ENCODE measurements around the gene IFT172. TPM values are rescaled to one million over a fixed set of nuclear protein-coding genes. Genes with fewer than 3 reads are reported as not detected.

Gene IFT172
- total and polyA plus RNA-seq, 2 experiments from 2014 or later = 9.1 to 17.6 TPM

DNA sequence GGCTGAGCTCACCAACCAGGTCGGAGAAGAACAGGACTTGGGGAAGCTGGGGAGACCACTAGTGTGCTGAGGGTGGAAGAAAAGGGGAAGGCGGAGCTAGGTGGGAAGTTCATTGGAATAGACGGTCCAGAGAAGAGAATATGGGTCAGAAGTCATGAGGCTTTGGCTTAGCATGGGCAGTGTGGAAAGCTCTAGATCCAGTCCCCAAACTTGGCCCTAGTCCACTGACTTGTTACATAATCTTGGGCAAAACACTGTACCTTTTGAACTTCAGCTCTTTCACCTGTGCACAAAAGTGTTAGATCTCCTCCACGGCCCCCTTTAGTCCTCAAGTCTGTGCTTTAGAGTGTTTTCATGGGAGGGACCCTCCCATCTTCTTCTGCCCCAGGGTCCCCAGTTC, 17.8 kb upstream of the IFT172 start:
- no peak for DNase-seq (ENCODE audit: low spot score)
- H3K79me2 ChIP-seq (replicated peaks; ENCODE audit: insufficient read depth) = no peaks in the 10 kb centered on the region
- H3F3A ChIP-seq (replicated peaks; ENCODE audit: low read depth) = no peaks in the 10 kb centered on the region
- peaks cover 12% of the 10 kb centered on the region; the same call in 2 of the 3 replicates for H3K4me1 Mint-ChIP-seq
- no peak overlapping the region for H3K27ac Mint-ChIP-seq
- no peak overlapping the region for H3K4me3 ChIP-seq
- peaks cover 3% of the 10 kb centered on the region for H3K27me3 Mint-ChIP-seq (ENCODE audit: insufficient read depth, low read depth, poor library complexity)
- H3K9me3 Mint-ChIP-seq = no peaks in the 10 kb centered on the region
- H3K36me3 ChIP-seq (ENCODE audit: insufficient read depth) = no peaks in the 10 kb centered on the region
- H3K4me3 Mint-ChIP-seq = no peak overlapping the region
- H3K36me3 Mint-ChIP-seq (ENCODE audit: low read depth) = no peaks in the 10 kb centered on the region
- no peaks in the 10 kb centered on the region for H3K27me3 ChIP-seq (ENCODE audit: insufficient read depth)
- peaks cover 13% of the 10 kb centered on the region for H3K4me1 ChIP-seq (ENCODE audit: insufficient read depth)
- no peaks in the 10 kb centered on the region for H3K9me2 ChIP-seq (ENCODE audit: insufficient read depth)
- no peak for ATAC-seq
- H4K20me1 ChIP-seq (replicated peaks; ENCODE audit: insufficient read depth) = no peaks in the 10 kb centered on the region
- H3K27ac ChIP-seq (ENCODE audit: low read depth) = no peak overlapping the region
- no peak overlapping the region for H3K4me2 ChIP-seq
- TF ChIP-seq ETS1 (IDR thresholded peaks at IDR 0.05) = no peak
- no peak for TF ChIP-seq CTCF (conservative IDR thresholded peaks at IDR 0.05; ENCODE audit: low read depth in 2 of 2)
- TF ChIP-seq ZNF462 (CRISPR knock-in tag; IDR thresholded peaks at IDR 0.05) = no peak
- TF ChIP-seq CREB1 (CRISPR knock-in tag; IDR thresholded peaks at IDR 0.05; ENCODE audit: low read depth) = no peak
- no peak for TF ChIP-seq ZNF114 (CRISPR knock-in tag; IDR thresholded peaks at IDR 0.05)
- TF ChIP-seq POLR2AphosphoS5 (IDR thresholded peaks at IDR 0.05; ENCODE audit: low read depth) = no peak
- no peak for TF ChIP-seq NANOG (IDR thresholded peaks at IDR 0.05; ENCODE audit: borderline replicate concordance)
- TF ChIP-seq ZNF331 (CRISPR knock-in tag; IDR thresholded peaks at IDR 0.05; ENCODE audit: low read depth) = no peak
- TF ChIP-seq JUNB (IDR thresholded peaks at IDR 0.05; ENCODE audit: unreplicated experiment) = no peak
- no peak for TF ChIP-seq EZH2 (IDR thresholded peaks at IDR 0.05; ENCODE audit: low read depth, unreplicated experiment)
- TF ChIP-seq EZH2phosphoT487 (IDR thresholded peaks at IDR 0.05; ENCODE audit: unreplicated experiment) = no peak
- no peak for TF ChIP-seq STAT1 (IDR thresholded peaks at IDR 0.05; ENCODE audit: unreplicated experiment)
- TF ChIP-seq, protein P1, sequence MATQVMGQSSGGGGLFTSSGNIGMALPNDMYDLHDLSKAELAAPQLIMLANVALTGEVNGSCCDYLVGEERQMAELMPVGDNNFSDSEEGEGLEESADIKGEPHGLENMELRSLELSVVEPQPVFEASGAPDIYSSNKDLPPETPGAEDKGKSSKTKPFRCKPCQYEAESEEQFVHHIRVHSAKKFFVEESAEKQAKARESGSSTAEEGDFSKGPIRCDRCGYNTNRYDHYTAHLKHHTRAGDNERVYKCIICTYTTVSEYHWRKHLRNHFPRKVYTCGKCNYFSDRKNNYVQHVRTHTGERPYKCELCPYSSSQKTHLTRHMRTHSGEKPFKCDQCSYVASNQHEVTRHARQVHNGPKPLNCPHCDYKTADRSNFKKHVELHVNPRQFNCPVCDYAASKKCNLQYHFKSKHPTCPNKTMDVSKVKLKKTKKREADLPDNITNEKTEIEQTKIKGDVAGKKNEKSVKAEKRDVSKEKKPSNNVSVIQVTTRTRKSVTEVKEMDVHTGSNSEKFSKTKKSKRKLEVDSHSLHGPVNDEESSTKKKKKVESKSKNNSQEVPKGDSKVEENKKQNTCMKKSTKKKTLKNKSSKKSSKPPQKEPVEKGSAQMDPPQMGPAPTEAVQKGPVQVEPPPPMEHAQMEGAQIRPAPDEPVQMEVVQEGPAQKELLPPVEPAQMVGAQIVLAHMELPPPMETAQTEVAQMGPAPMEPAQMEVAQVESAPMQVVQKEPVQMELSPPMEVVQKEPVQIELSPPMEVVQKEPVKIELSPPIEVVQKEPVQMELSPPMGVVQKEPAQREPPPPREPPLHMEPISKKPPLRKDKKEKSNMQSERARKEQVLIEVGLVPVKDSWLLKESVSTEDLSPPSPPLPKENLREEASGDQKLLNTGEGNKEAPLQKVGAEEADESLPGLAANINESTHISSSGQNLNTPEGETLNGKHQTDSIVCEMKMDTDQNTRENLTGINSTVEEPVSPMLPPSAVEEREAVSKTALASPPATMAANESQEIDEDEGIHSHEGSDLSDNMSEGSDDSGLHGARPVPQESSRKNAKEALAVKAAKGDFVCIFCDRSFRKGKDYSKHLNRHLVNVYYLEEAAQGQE (IDR thresholded peaks at IDR 0.05; ENCODE audit: unreplicated experiment) = no peak
- no peak overlapping the region for H2AFZ ChIP-seq
